Ovary (tissue), 3 donors: Measurements from ENCODE around the gene GET4.

Experiments used
- CTCF ChIP-seq, 3 donors: fragments of 450-650 bp in 2 of 3; fragments of 200-600 bp in 1 of 3; IDR thresholded peaks; one replicate each; pipeline versions ENCODE4 v1.5.1 to v1.8.0; 2016 to 2022; ENCODE audit warnings: antibody characterized with exemption in 3 of 3, mild to moderate bottlenecking in 1 of 3
- POLR2A ChIP-seq: fragments of 450-650 bp; IDR thresholded peaks from one replicate; pipeline ENCODE4 v1.6.1; 2017; ENCODE audit warnings: antibody characterized with exemption, mild to moderate bottlenecking, moderate library complexity
- donor health status: DM: no; HTN: no; CAD: no.

GRCh38 chr7:851204-851603 is 25.1 kb upstream of the GET4 start:
- TF ChIP-seq CTCF (IDR thresholded peaks at IDR 0.05) = no peak
- TF ChIP-seq POLR2A = no peak
